Right lobe of liver (tissue), 6 donors: ENCODE results near the gene NEDD4L. TPM values are rescaled to one million over a fixed set of nuclear protein-coding genes. Genes with fewer than 3 reads are reported as not detected.
A peak's percentile ranks its signal among the peaks of the same experiment; 100 is the strongest.

Source experiments
- ATAC-seq, 4 donors: fragments of 200-7000 bp; cut with Tn5 transposase; one replicate each; pipeline ENCODE4 v1.9.1; 2020; ENCODE audit warnings: mild to moderate bottlenecking in 4 of 4, moderate library complexity in 4 of 4
- DNase-seq, 3 donors: peaks; one replicate each; pipeline ENCODE4 v3.0.0-alpha.2; 2020
- H3K27ac ChIP-seq, 3 donors: fragments of 200-600 bp; one replicate each; pipeline ENCODE4 v1.8.0; 2022
- H3K27me3 ChIP-seq, 2 donors: fragments of 200-600 bp; one replicate each; pipeline ENCODE4 v1.8.0; 2022
- H3K36me3 ChIP-seq, 4 donors: fragments of 200-600 bp; sonication (generic) in 1 of 4; one replicate each; pipeline versions ENCODE4 v1.5.1 to v1.8.0; 2017 to 2022; ENCODE audit warnings: control low read depth in 1 of 4
- H3K4me1 ChIP-seq, 4 donors: fragments of 200-600 bp; sonication (generic) in 1 of 4; one replicate each; pipeline versions ENCODE4 v1.5.1 to v1.8.0; 2017 to 2022; ENCODE audit warnings: control low read depth in 1 of 4
- H3K4me3 ChIP-seq, 3 donors: fragments of 200-600 bp; one replicate each; pipeline ENCODE4 v1.8.0; 2022
- H3K9me3 ChIP-seq, 4 donors: fragments of 200-600 bp; sonication (generic) in 1 of 4; one replicate each; pipeline versions ENCODE4 v1.5.1 to v1.8.0; 2017 to 2022; ENCODE audit warnings: control low read depth in 1 of 4
- CTCF ChIP-seq, 4 donors: fragments of 200-600 bp in 3 of 4; fragments of 450-650 bp in 1 of 4; IDR thresholded peaks; one replicate each; pipeline versions ENCODE4 v1.5.1 to v1.8.0; 2016 to 2022; ENCODE audit warnings: antibody characterized with exemption in 4 of 4, mild to moderate bottlenecking in 2 of 4
- POLR2A ChIP-seq: fragments of 450-650 bp; IDR thresholded peaks from one replicate; pipeline ENCODE4 v1.6.1; 2017; ENCODE audit warnings: antibody characterized with exemption, mild to moderate bottlenecking
- WGBS: methylation state at CpG from one replicate; pipeline ENCODE4 v1.1.6; 2018; ENCODE audit warnings: low coverage, low lambda C conversion rate; ENCODE audit not compliant: insufficient coverage; ENCODE audit errors: missing lambda C conversion rate; 5-methylcytosine and 5-hydroxymethylcytosine counted together
- intact Hi-C, 2 donors: fragments of 100-400 bp; cut with DNase I; formaldehyde crosslinking; loops; one replicate each; pipeline versions ENCODE4 v1.11.2 to v1.14.1; 2022
- total RNA-seq, 6 experiments: library from RNA; depleted of rRNA in 2 of 6; stranded (reverse); fragments of >200 nt in 2 of 6; fragmentation: NEBNext Ultra II Directional in 3 of 6; extraction: Animal tissue kit (Norgen Biotek cat#: 25700) in 3 of 6; gene quantifications; one replicate each; pipeline versions ENCODE4 v1.1.0 to v1.2.4, GENCODE V29; 2016 to 2023
- donor health status: DM: no; HTN: yes; CAD: no.
- donor health status: DM: no; HTN: no; CAD: no.
- donor health status: DM: no; HTN: no; CAD: no.
- donor health status: DM: no; HTN: yes; CAD: no.
- donor health status: DM: no; HTN: yes; CAD: no.

The NEDD4L gene
- total RNA-seq, 6 experiments from 2014 or later = 21.5 to 41.0 (median 33.2) TPM

GRCh38 chr18:58411323-58411722 is 367.3 kb downstream of the NEDD4L start:
- DNase-seq (no peak), ATAC-seq (no peak)
- Histone ChIP-seq H3K4me3 (no peak overlapping the region), H3K9me3 (no peaks in the 10 kb centered on the region), H3K27ac (peak overlapping the region in 2 of 3 donors; percentile 78 to 99), H3K27me3 (no peaks in the 10 kb centered on the region), H3K36me3 (no peaks in the 10 kb centered on the region), H3K4me1 (peaks cover 0 to 84% (median 34%) of the 10 kb centered on the region in 4 donors)
- TF ChIP-seq CTCF (IDR thresholded peaks at IDR 0.05) (no peak), POLR2A (no peak)
- intact Hi-C loops = loop anchor here in 1 of 2 donors (5.0 kb wide), 1 partner anchor 36 kb away; no protein-coding TSS in a partner anchor
- WGBS = 74% methylated on average over 6 of the region's 7 CpGs

GRCh38 chr18:58412844-58413666 is 369.0 kb downstream of the NEDD4L start:
- no peaks in the 10 kb centered on the region for H3K27me3 ChIP-seq
- ATAC-seq (peak in 2 of 4 donors; percentile 4 to 13), DNase-seq (peak in 2 of 3 donors; percentile 70 to 76)
- H3K36me3 ChIP-seq = no peaks in the 10 kb centered on the region
- WGBS = 30% methylated on average over 3 of the region's 5 CpGs
- peak overlapping the region in 2 of 3 donors; percentile 12 to 20 for H3K4me3 ChIP-seq
- TF ChIP-seq POLR2A (no peak), CTCF (IDR thresholded peaks at IDR 0.05) (no peak)
- intact Hi-C loops = loop anchor here in 1 of 2 donors (5.0 kb wide), 1 partner anchor 34 kb away; no protein-coding TSS in a partner anchor
- peaks cover 0 to 84% (median 33%) of the 10 kb centered on the region in 4 donors for H3K4me1 ChIP-seq
- H3K9me3 ChIP-seq = no peaks in the 10 kb centered on the region
- H3K27ac ChIP-seq = peak overlapping the region; percentile 67 to 99 (median 84)

GRCh38 chr18:58413667-58414628 is 369.9 kb downstream of the NEDD4L start:
- intact Hi-C loops = loop anchor here in 1 of 2 donors (5.0 kb wide), 1 partner anchor 33 kb away; no protein-coding TSS in a partner anchor
- DNase-seq (peak; percentile 67 to 94 (median 86)), ATAC-seq (peak; percentile 55 to 73 (median 66))
- Histone ChIP-seq H3K4me3 (peak overlapping the region in 2 of 3 donors; percentile 12 to 20), H3K27me3 (no peaks in the 10 kb centered on the region), H3K27ac (peak overlapping the region; percentile 76 to 99 (median 98)), H3K36me3 (no peaks in the 10 kb centered on the region), H3K4me1 (peaks cover 0 to 84% (median 36%) of the 10 kb centered on the region in 4 donors), H3K9me3 (no peaks in the 10 kb centered on the region)
- 22% methylated on average over 11 of the region's 12 CpGs for WGBS
- TF ChIP-seq CTCF (IDR thresholded peaks at IDR 0.05) (no peak), POLR2A (peak; percentile 49)

GRCh38 chr18:58416014-58416703 is 372.1 kb downstream of the NEDD4L start:
- no peaks in the 10 kb centered on the region for H3K9me3 ChIP-seq
- ATAC-seq (no peak), DNase-seq (no peak)
- peak overlapping the region; percentile 84 to 99 (median 98) for H3K27ac ChIP-seq
- 39% methylated on average over 7 of the region's 7 CpGs for WGBS
- intact Hi-C loops = no loop called here
- peaks cover 0 to 64% (median 25%) of the 10 kb centered on the region in 4 donors for H3K4me1 ChIP-seq
- H3K27me3 ChIP-seq = no peaks in the 10 kb centered on the region
- no peaks in the 10 kb centered on the region for H3K36me3 ChIP-seq
- TF ChIP-seq POLR2A (peak; percentile 6), CTCF (IDR thresholded peaks at IDR 0.05) (no peak)
- peak overlapping the region in 2 of 3 donors; percentile 36 to 43 for H3K4me3 ChIP-seq
